IgD-negative memory B cell (primary cell): ENCODE results near the gene PPP1CC. TPM values are rescaled to one million over a fixed set of nuclear protein-coding genes. Genes with fewer than 3 reads are reported as not detected.
"Not testable (repeated sequence)": the region's sequence is repeated elsewhere in the genome, so short reads cannot be mapped to it uniquely, and the experiment has no call there.

ENCODE experiments used
- H3K27ac Mint-ChIP-seq, 3 donors: one replicate each; pipeline ENCODE4 v1.8.0; 2020 to 2022; ENCODE audit warnings: mild to moderate bottlenecking in 3 of 3, mixed read lengths in 3 of 3, moderate library complexity in 1 of 3
- H3K27me3 Mint-ChIP-seq: one replicate; pipeline ENCODE4 v1.8.0; 2021; ENCODE audit warnings: mixed read lengths
- H3K36me3 Mint-ChIP-seq: one replicate; pipeline ENCODE4 v1.8.0; 2020; ENCODE audit warnings: mild to moderate bottlenecking, mixed read lengths
- H3K4me1 Mint-ChIP-seq, 3 donors: one replicate each; pipeline ENCODE4 v1.8.0; 2020 to 2022; ENCODE audit warnings: mixed read lengths in 3 of 3, mild to moderate bottlenecking in 1 of 3
- H3K4me3 Mint-ChIP-seq, 4 donors: one replicate each; pipeline ENCODE4 v1.8.0; 2020 to 2022; ENCODE audit warnings: mild to moderate bottlenecking in 4 of 4, mixed read lengths in 4 of 4, moderate library complexity in 3 of 4
- H3K9me3 Mint-ChIP-seq, 3 donors: one replicate each; pipeline ENCODE4 v1.8.0; 2020 to 2021; ENCODE audit warnings: mixed read lengths in 3 of 3, mild to moderate bottlenecking in 1 of 3
- polyA plus RNA-seq: library from polyadenylated mRNA; unstranded; fragments of 300-500 nt; fragmentation: Illumina TruSeq; gene quantifications from one replicate; pipeline ENCODE4 v1.2.3, GENCODE V29; 2021

Gene PPP1CC
- polyA plus RNA-seq, 1 donor from 2014 or later: 184 TPM

GRCh38 chr12:110766311-110767154 is 23.8 kb upstream of the PPP1CC start:
- Mint-ChIP-seq H3K27ac (no peak overlapping the region), H3K4me1 (peaks cover 1 to 6% (median 4%) of the 10 kb centered on the region in 3 donors), H3K27me3 (no peaks in the 10 kb centered on the region), H3K36me3 (peaks cover 1% of the 10 kb centered on the region), H3K4me3 (no peak overlapping the region), H3K9me3 (peaks cover 0 to 1% (median 0%) of the 10 kb centered on the region in 3 donors)

GRCh38 chr12:110765572-110765971 is 22.9 kb upstream of the PPP1CC start:
- H3K36me3 Mint-ChIP-seq, H3K4me1 Mint-ChIP-seq, H3K9me3 Mint-ChIP-seq, H3K27ac Mint-ChIP-seq, H3K27me3 Mint-ChIP-seq, H3K4me3 Mint-ChIP-seq: not testable (repeated sequence)

DNA sequence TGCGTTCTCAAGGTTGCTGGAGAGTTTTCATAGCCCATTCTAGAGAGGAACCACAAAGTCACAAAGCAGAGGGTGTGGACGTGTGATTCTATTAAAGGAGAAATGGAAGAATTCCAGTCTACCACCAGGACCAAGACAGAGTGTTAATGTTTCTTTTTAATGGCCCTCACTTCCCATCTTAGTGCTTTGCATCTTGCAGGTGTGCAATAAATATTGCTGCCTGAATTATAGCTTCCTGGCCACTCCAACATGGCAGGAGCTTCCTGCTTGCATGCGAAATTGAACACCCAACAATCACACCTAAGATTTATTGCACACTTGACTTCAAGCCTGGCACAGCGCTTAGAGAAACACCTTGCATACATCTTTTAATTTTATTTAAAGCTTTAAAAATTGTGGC is 22.4 kb upstream of the PPP1CC start:
- H3K27me3 Mint-ChIP-seq: no peaks in the 10 kb centered on the region
- H3K27ac Mint-ChIP-seq: peak overlapping the region in 1 of 3 donors; percentile 5
- peaks cover 0 to 1% (median 0%) of the 10 kb centered on the region in 3 donors for H3K9me3 Mint-ChIP-seq
- H3K36me3 Mint-ChIP-seq: peaks cover 1% of the 10 kb centered on the region
- no peak overlapping the region for H3K4me3 Mint-ChIP-seq
- H3K4me1 Mint-ChIP-seq: peaks cover 0 to 4% (median 1%) of the 10 kb centered on the region in 3 donors

DNA sequence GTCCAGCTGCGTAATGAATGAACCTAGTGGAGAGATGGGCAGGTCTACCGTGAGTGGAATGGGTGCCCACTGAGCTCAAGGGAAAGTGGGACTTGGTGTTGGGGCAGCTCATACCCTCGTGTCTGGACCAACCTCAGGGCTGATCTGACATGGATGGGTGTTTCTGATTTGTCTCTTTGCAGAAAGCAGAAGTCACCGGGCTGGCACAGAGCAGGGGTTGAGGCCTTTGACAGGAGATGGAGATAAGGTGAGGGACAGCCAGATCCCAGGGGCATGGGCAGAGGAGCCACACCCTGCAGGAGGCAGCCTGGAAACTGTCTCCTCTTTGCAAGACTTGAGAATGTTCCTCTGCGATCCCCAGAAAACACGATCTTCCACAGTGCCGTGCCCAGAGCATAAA is 20.9 kb upstream of the PPP1CC start:
- no peaks in the 10 kb centered on the region for H3K9me3 Mint-ChIP-seq

GRCh38 chr12:110762891-110763290 is 20.2 kb upstream of the PPP1CC start:
- Mint-ChIP-seq H3K9me3 (no peaks in the 10 kb centered on the region), H3K4me1 (peaks cover 0 to 4% (median 1%) of the 10 kb centered on the region in 3 donors), H3K4me3 (peak overlapping the region in 1 of 4 donors; percentile 58), H3K27ac (peak overlapping the region in 1 of 3 donors; percentile 33), H3K27me3 (no peaks in the 10 kb centered on the region), H3K36me3 (no peaks in the 10 kb centered on the region)

More for the DNA sequence above, 20.9 kb upstream of the PPP1CC start:
- Mint-ChIP-seq H3K27me3 (no peaks in the 10 kb centered on the region), H3K4me1 (peaks cover 0 to 4% (median 1%) of the 10 kb centered on the region in 3 donors), H3K36me3 (no peaks in the 10 kb centered on the region), H3K27ac (no peak overlapping the region), H3K4me3 (no peak overlapping the region)

- H3K4me3 Mint-ChIP-seq: no peak overlapping the region
- H3K36me3 Mint-ChIP-seq: no peaks in the 10 kb centered on the region
- peak overlapping the region in 1 of 3 donors; percentile 0 for H3K27ac Mint-ChIP-seq
- H3K4me1 Mint-ChIP-seq: peaks cover 0 to 3% (median 1%) of the 10 kb centered on the region in 3 donors
- H3K27me3 Mint-ChIP-seq: no peaks in the 10 kb centered on the region
- no peaks in the 10 kb centered on the region for H3K9me3 Mint-ChIP-seq
These were observed 17.5 kb upstream of the PPP1CC start for GRCh38 chr12:110760204-110760609.

- Mint-ChIP-seq H3K27ac (no peak overlapping the region), H3K9me3 (no peaks in the 10 kb centered on the region), H3K4me3 (no peak overlapping the region), H3K36me3 (no peaks in the 10 kb centered on the region), H3K4me1 (peaks cover 0 to 1% (median 0%) of the 10 kb centered on the region in 3 donors), H3K27me3 (no peaks in the 10 kb centered on the region)
These were observed 16.2 kb upstream of the PPP1CC start for GRCh38 chr12:110758922-110759321.

DNA sequence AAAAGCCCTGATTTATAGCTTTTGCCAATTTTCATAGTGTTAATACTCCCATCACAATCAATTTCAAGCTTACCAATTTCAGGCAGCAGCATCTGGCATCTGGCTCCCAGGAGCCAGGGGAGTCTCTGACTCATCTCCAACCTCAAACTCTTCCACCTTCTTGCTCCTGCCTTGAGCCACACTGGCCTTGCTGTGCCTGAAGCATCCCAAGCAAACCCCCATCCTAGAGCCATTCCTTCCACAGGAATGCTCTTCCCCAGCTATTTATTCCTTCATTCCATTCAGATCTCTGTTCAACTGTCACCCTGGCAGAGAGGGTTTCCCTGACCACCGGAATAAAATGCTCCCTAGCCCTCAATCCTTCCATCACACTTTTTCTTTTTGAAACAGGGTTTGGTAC is 13.9 kb upstream of the PPP1CC start:
- Mint-ChIP-seq H3K36me3 (peaks cover 1% of the 10 kb centered on the region), H3K27ac (peak overlapping the region in 1 of 3 donors; percentile 45), H3K27me3 (no peaks in the 10 kb centered on the region), H3K9me3 (no peaks in the 10 kb centered on the region), H3K4me1 (no peaks in the 10 kb centered on the region), H3K4me3 (no peak overlapping the region)

DNA sequence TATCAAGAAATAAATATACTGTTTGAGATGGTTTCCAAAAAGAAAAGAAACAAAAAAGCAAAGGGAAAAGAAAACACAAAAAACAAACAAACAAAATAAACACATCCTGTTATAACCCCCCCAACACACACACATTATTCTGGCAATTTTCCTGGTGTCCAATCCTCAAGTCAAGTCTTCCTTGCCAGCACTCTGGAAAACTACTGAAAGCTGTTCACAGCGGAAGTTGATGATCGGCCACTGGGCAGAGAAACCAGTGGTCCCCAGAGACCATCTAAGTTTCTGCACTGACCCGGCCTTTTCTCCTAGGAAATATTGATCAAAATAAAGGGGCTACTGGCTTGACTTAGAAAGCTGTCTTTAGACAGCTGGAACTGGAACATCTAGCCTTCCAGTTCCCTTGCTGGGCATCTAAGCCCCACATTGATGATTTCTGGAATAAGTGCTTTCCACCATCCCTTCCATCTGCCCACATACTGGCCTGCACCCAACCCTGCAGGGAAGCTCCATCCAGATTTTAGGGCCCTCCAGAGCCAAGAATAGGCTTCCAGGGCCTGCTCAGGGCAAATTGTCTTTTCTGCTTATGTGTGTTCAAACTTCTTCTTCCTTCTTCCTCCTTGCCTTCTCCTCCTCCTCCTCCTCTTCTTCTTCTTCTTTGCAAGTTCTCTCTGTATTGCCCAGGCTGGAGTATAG is 11.6 kb upstream of the PPP1CC start:
- Mint-ChIP-seq H3K4me1 (no peaks in the 10 kb centered on the region), H3K9me3 (no peaks in the 10 kb centered on the region), H3K36me3 (peaks cover 1% of the 10 kb centered on the region), H3K27ac (no peak overlapping the region), H3K27me3 (no peaks in the 10 kb centered on the region), H3K4me3 (no peak overlapping the region)

DNA sequence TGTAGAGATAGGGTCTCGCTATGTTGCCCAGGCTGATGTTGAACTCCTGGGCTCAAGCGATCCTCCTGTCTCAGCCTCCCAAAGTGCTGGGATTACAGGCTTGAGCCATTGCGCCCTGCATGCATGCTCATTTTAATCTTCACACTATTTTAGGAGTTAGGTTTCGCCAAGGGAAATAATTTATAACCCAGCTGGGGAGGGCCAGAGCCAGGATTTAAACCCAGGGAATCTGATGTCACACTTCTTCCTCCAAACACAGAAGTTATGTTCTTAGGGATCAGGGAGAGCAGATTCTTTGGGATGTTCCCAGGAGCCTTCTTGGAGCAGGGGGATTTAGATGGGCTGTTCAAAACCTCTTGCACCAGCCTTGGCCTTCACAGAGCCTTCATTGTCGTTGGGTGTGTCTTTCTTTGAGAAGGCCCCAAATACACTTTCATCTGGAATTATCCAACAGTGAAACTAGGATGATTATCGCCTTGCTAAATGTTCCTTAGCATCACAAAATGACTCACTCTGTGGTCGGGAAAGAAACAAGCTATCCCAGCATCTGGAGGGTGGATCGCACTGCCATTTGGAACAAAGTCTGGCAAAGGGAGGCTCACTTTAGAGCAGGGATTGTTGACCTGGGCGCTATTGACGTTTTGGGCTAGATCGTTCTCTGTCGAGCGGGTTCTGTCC is 8.2 kb upstream of the PPP1CC start:
- peak overlapping the region in 1 of 4 donors; percentile 25 for H3K4me3 Mint-ChIP-seq
- H3K36me3 Mint-ChIP-seq: peaks cover 1% of the 10 kb centered on the region

GRCh38 chr12:110746550-110746949 is 3.9 kb upstream of the PPP1CC start:
- H3K9me3 Mint-ChIP-seq: peaks cover 0 to 3% (median 0%) of the 10 kb centered on the region in 3 donors
- no peak overlapping the region for H3K27ac Mint-ChIP-seq
- no peak overlapping the region for H3K4me3 Mint-ChIP-seq
- H3K27me3 Mint-ChIP-seq: no peaks in the 10 kb centered on the region
- peaks cover 1% of the 10 kb centered on the region for H3K36me3 Mint-ChIP-seq
- peaks cover 2 to 15% (median 10%) of the 10 kb centered on the region in 3 donors for H3K4me1 Mint-ChIP-seq

More for the DNA sequence above, 8.2 kb upstream of the PPP1CC start:
- Mint-ChIP-seq H3K9me3 (no peaks in the 10 kb centered on the region), H3K27me3 (no peaks in the 10 kb centered on the region), H3K27ac (no peak overlapping the region), H3K4me1 (peaks cover 0 to 3% (median 0%) of the 10 kb centered on the region in 3 donors)

- peak overlapping the region in 1 of 4 donors; percentile 98 for H3K4me3 Mint-ChIP-seq
- no peaks in the 10 kb centered on the region for H3K27me3 Mint-ChIP-seq
- peaks cover 1% of the 10 kb centered on the region for H3K36me3 Mint-ChIP-seq
- H3K4me1 Mint-ChIP-seq: peaks cover 2 to 17% (median 16%) of the 10 kb centered on the region in 3 donors
- H3K9me3 Mint-ChIP-seq: peaks cover 0 to 3% (median 0%) of the 10 kb centered on the region in 3 donors
- peak overlapping the region in 2 of 3 donors; percentile 80 to 84 for H3K27ac Mint-ChIP-seq
These were observed 3.0 kb upstream of the PPP1CC start for GRCh38 chr12:110745542-110746284.

GRCh38 chr12:110744601-110745264 is 2.0 kb upstream of the PPP1CC start:
- peak overlapping the region in 2 of 3 donors; percentile 80 for H3K27ac Mint-ChIP-seq

DNA sequence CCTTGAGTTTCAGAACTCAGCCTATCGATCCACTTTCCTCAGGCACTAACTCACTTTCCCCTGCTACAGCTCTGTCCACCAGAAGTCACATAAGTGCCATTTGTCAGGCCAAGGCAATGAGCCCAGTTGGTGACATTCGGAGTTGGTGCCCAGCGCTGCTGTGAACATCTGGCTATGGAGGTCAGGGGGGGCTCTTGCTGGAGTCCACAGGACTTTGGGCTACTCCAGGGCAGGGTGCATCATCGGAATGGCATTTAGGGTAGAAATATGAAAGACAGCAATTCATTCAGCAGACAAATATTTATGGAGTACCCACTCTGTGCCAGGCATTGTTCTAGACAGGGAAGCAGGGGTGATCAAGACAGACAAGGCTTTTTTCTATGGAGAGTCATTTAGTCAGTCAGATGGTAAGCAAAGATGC is 1.5 kb upstream of the PPP1CC start:
- Mint-ChIP-seq H3K27ac (peak overlapping the region; percentile 71 to 80 (median 80)), H3K9me3 (peaks cover 0 to 3% (median 0%) of the 10 kb centered on the region in 3 donors), H3K4me1 (peaks cover 14 to 31% (median 26%) of the 10 kb centered on the region in 3 donors), H3K36me3 (peaks cover 1% of the 10 kb centered on the region), H3K27me3 (no peaks in the 10 kb centered on the region), H3K4me3 (peak overlapping the region; percentile 42 to 98 (median 64))

More at GRCh38 chr12:110744601-110745264, 2.0 kb upstream of the PPP1CC start:
- Mint-ChIP-seq H3K27me3 (no peaks in the 10 kb centered on the region), H3K4me1 (peaks cover 9 to 26% (median 25%) of the 10 kb centered on the region in 3 donors), H3K9me3 (peaks cover 0 to 3% (median 0%) of the 10 kb centered on the region in 3 donors), H3K4me3 (peak overlapping the region in 2 of 4 donors; percentile 23 to 98), H3K36me3 (peaks cover 1% of the 10 kb centered on the region)
